ENCODE data around the gene ID3.

DNA sequence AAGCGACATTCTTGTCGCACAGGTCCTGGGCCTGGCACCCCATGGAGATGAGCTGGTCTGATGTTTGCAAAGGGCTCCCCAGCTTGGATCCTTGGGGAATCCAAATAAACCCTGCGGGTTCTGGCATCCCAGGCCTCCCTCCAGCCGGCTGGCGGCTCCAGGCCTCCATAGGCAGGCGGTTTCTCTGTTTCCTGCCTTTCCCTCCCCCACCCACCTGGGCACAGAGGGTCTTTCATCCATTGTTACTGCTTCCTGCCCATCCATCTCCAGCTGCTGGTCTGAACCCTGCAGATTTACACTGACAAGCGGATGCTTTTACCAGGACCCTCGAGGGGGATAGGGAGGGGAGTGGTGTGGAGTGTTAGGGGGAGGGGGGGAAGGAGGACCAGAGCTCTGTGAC is 39.1 kb upstream of the ID3 start:
- TF ChIP-seq, protein P1, sequence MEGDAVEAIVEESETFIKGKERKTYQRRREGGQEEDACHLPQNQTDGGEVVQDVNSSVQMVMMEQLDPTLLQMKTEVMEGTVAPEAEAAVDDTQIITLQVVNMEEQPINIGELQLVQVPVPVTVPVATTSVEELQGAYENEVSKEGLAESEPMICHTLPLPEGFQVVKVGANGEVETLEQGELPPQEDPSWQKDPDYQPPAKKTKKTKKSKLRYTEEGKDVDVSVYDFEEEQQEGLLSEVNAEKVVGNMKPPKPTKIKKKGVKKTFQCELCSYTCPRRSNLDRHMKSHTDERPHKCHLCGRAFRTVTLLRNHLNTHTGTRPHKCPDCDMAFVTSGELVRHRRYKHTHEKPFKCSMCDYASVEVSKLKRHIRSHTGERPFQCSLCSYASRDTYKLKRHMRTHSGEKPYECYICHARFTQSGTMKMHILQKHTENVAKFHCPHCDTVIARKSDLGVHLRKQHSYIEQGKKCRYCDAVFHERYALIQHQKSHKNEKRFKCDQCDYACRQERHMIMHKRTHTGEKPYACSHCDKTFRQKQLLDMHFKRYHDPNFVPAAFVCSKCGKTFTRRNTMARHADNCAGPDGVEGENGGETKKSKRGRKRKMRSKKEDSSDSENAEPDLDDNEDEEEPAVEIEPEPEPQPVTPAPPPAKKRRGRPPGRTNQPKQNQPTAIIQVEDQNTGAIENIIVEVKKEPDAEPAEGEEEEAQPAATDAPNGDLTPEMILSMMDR (IDR thresholded peaks at IDR 0.05): no peak
- no peak for TF ChIP-seq POLR2A (IDR thresholded peaks at IDR 0.05)
